ENCODE results near the gene SERPINF2.
"Not testable (repeated sequence)": the region's sequence is repeated elsewhere in the genome, so short reads cannot be mapped to it uniquely, and the experiment has no call there.

DNA sequence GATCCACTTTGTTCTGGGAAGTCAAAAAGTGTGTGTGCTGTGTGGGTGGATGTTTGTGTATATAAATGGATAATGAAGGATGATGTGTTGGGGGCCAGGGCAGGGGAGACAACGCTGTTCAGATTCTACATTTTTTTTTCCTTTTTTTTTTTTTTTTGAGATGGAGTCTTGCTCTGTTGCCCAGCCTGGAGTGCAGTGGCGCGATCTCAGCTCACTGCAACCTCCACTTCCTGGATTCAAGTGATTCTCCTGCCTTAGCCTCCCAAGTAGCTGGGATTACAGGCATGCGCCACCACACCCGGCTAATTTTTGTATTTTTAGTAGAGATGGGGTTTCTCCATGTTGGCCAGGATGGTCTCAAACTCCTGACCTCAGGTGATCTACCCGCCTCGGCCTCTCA lies 22.0 kb downstream of the SERPINF2 start:
- TF ChIP-seq POLR2AphosphoS5 (IDR thresholded peaks at IDR 0.05; ENCODE audit: borderline replicate concordance, low read depth, low read length); EZH2 (IDR thresholded peaks at IDR 0.05); FOXP2 (optimal IDR thresholded peaks at IDR 0.05; ENCODE audit: control extremely low read depth, extremely low read length, insufficient read depth): not testable (repeated sequence)
